Kasumi-1 (cell line): ENCODE data around the gene SLC6A19.

Experiments used
- DNase-seq, 2 experiments: peaks; one replicate each; lab custom pipeline; 2025; lab: John Stamatoyannopoulos, UW

The SLC6A19 gene

GRCh38 chr5:1244255-1244654 lies 42.9 kb downstream of the SLC6A19 start:
- no peak for DNase-seq

GRCh38 chr5:1244976-1245375 lies 43.6 kb downstream of the SLC6A19 start:
- no peak for DNase-seq

GRCh38 chr5:1245905-1246576 lies 44.6 kb downstream of the SLC6A19 start:
- no peak for DNase-seq

GRCh38 chr5:1246711-1247431 lies 45.5 kb downstream of the SLC6A19 start:
- DNase-seq = no peak

GRCh38 chr5:1247811-1248210 lies 46.4 kb downstream of the SLC6A19 start:
- no peak for DNase-seq

- no peak for DNase-seq
Observed at GRCh38 chr5:1249366-1250280, 48.2 kb downstream of the SLC6A19 start.

- no peak for DNase-seq
Observed at GRCh38 chr5:1251678-1252580, 50.5 kb downstream of the SLC6A19 start.

GRCh38 chr5:1252681-1253080 lies 51.3 kb downstream of the SLC6A19 start:
- DNase-seq = no peak

GRCh38 chr5:1253456-1254105 lies 52.2 kb downstream of the SLC6A19 start:
- DNase-seq = no peak

- DNase-seq = no peak
Observed at GRCh38 chr5:1254196-1254595, 52.8 kb downstream of the SLC6A19 start.

GRCh38 chr5:1255081-1255561 lies 53.7 kb downstream of the SLC6A19 start:
- no peak for DNase-seq

GRCh38 chr5:1256776-1257175 lies 55.4 kb downstream of the SLC6A19 start:
- no peak for DNase-seq

GRCh38 chr5:1257363-1257762 lies 56.0 kb downstream of the SLC6A19 start:
- no peak for DNase-seq

GRCh38 chr5:1257841-1258240 lies 56.4 kb downstream of the SLC6A19 start:
- DNase-seq = no peak

GRCh38 chr5:1259806-1260480 lies 58.5 kb downstream of the SLC6A19 start:
- no peak for DNase-seq

GRCh38 chr5:1261643-1262042 lies 60.2 kb downstream of the SLC6A19 start:
- no peak for DNase-seq

GRCh38 chr5:1262381-1262780 lies 61.0 kb downstream of the SLC6A19 start:
- DNase-seq = no peak

- no peak for DNase-seq
Observed at GRCh38 chr5:1264211-1264610, 62.8 kb downstream of the SLC6A19 start.

- no peak for DNase-seq
Observed at GRCh38 chr5:1265026-1265425, 63.6 kb downstream of the SLC6A19 start.
